MM.1S (cell line): ENCODE results near the gene ABCC4.

Source experiments
- EZH2phosphoT487 ChIP-seq: fragments of 300-600 bp; sonication (generic); IDR thresholded peaks from 2 replicates; pipeline ENCODE4 v1.6.1; 2018; ENCODE audit warnings: antibody characterized with exemption, low read length
- TF ChIP-seq, protein P1 (sequence below): fragments of 300-600 bp; sonication (generic); IDR thresholded peaks from 2 replicates; pipeline ENCODE4 v1.5.1; 2016; ENCODE audit warnings: antibody characterized with exemption, low read length, mixed read lengths

DNA sequence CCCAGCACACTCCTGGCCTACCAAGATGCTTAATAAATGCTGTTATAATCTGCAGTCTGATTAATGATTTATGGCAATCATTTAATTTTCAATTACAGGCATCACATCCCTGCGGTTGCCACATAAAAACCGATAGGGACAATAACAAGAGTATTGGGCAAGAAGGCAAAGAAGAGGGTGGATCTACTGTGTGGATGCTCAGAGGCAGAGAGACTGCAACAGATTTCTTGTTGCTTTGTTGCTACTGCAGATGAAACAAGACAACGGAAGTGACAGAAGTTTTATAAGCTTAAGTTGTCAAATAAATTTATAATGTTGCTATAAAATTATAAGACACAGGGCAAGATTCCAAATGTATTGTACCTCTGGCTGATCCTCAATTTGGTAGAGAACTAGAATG, 154.8 kb downstream of the ABCC4 start:
- TF ChIP-seq EZH2phosphoT487: no peak
- TF ChIP-seq, protein P1, sequence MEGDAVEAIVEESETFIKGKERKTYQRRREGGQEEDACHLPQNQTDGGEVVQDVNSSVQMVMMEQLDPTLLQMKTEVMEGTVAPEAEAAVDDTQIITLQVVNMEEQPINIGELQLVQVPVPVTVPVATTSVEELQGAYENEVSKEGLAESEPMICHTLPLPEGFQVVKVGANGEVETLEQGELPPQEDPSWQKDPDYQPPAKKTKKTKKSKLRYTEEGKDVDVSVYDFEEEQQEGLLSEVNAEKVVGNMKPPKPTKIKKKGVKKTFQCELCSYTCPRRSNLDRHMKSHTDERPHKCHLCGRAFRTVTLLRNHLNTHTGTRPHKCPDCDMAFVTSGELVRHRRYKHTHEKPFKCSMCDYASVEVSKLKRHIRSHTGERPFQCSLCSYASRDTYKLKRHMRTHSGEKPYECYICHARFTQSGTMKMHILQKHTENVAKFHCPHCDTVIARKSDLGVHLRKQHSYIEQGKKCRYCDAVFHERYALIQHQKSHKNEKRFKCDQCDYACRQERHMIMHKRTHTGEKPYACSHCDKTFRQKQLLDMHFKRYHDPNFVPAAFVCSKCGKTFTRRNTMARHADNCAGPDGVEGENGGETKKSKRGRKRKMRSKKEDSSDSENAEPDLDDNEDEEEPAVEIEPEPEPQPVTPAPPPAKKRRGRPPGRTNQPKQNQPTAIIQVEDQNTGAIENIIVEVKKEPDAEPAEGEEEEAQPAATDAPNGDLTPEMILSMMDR: no peak
